ENCODE data around the gene SLX1A.

GRCh38 chr16:30187971-30188561, 5.6 kb upstream of the SLX1A start:
- TF ChIP-seq CTCF (IDR thresholded peaks at IDR 0.05) (no peak), POLR2A (IDR thresholded peaks at IDR 0.05; ENCODE audit: low read depth) (no peak), POLR2AphosphoS5 (IDR thresholded peaks at IDR 0.05) (no peak), EP300 (IDR thresholded peaks at IDR 0.05) (no peak)
